GM21529 (cell line): ENCODE data around the gene PNMA6A.
A peak's percentile ranks its signal among the peaks of the same experiment; 100 is the strongest.
"Not testable (repeated sequence)": the region's sequence is repeated elsewhere in the genome, so short reads cannot be mapped to it uniquely, and the experiment has no call there.

ENCODE experiments used
- ATAC-seq: cut with Tn5 transposase; IDR thresholded peaks from one replicate; pipeline ENCODE4 v1.9.1; 2021; ENCODE audit not compliant: unreplicated experiment

Gene PNMA6A

GRCh38 chrX:153071909-153072583 lies at the start of gene PNMA6A:
TSS of gene PNMA6A (plus strand) at chrX:153072454. CDS start at chrX:153073063, 609 bp downstream.
- ATAC-seq: not testable (repeated sequence)

- not testable (repeated sequence) for ATAC-seq
These were observed 45.8 kb upstream of the PNMA6A start for GRCh38 chrX:153026501-153026900.

- not testable (repeated sequence) for ATAC-seq
These were observed 43.8 kb upstream of the PNMA6A start for GRCh38 chrX:153028487-153028886.

- no peak for ATAC-seq
These were observed 43.1 kb upstream of the PNMA6A start for GRCh38 chrX:153029162-153029561.

GRCh38 chrX:153029875-153030274 lies 42.4 kb upstream of the PNMA6A start:
- ATAC-seq: no peak

- ATAC-seq: no peak
These were observed 41.5 kb upstream of the PNMA6A start for GRCh38 chrX:153030801-153031200.

GRCh38 chrX:153032397-153033118 lies 39.7 kb upstream of the PNMA6A start:
- peak; percentile 79 for ATAC-seq

- ATAC-seq: no peak
These were observed 23.2 kb upstream of the PNMA6A start for GRCh38 chrX:153049093-153049492.

- no peak for ATAC-seq
These were observed 19.7 kb upstream of the PNMA6A start for GRCh38 chrX:153052534-153052933.

- no peak for ATAC-seq
These were observed 16.1 kb upstream of the PNMA6A start, which contains the start of gene PNMA3 for GRCh38 chrX:153055871-153056749. TSS of gene PNMA3 (plus strand) at chrX:153056470. CDS start at chrX:153057056, 586 bp downstream.

GRCh38 chrX:153057281-153057680 lies 15.0 kb upstream of the PNMA6A start:
- no peak for ATAC-seq

GRCh38 chrX:153059191-153060094 lies 12.8 kb upstream of the PNMA6A start:
- ATAC-seq: no peak

GRCh38 chrX:153060095-153060445 lies 12.2 kb upstream of the PNMA6A start:
- ATAC-seq: no peak

- ATAC-seq: no peak
These were observed 10.5 kb upstream of the PNMA6A start for GRCh38 chrX:153061732-153062131.

GRCh38 chrX:153063315-153063714 lies 8.9 kb upstream of the PNMA6A start:
- no peak for ATAC-seq

GRCh38 chrX:153064061-153064460 lies 8.2 kb upstream of the PNMA6A start:
- ATAC-seq: no peak

- ATAC-seq: no peak
These were observed 6.9 kb upstream of the PNMA6A start for GRCh38 chrX:153065389-153065788.

- ATAC-seq: not testable (repeated sequence)
These were observed 5.9 kb upstream of the PNMA6A start for GRCh38 chrX:153066402-153066801.

GRCh38 chrX:153073331-153073730 lies 1.1 kb downstream of the PNMA6A start:
- ATAC-seq: not testable (repeated sequence)

- no peak for ATAC-seq
These were observed 2.1 kb downstream of the PNMA6A start for GRCh38 chrX:153074262-153074899.
